OCI-LY1 (cell line): ENCODE data around the gene GPR39.

Experiments
- H2AFZ ChIP-seq: fragments of 200-600 bp; sonication (generic), shearing (Covaris generic); 2 replicates; pipeline ENCODE4 v1.6.0; 2014; ENCODE audit warnings: antibody characterized with exemption, mild to moderate bottlenecking, low read length
- H3F3A ChIP-seq: fragments of 200-600 bp; sonication (generic), shearing (Covaris generic); 2 replicates; pipeline ENCODE4 v1.6.0; 2014; ENCODE audit warnings: mild to moderate bottlenecking, antibody characterized with exemption, low read length, moderate library complexity; ENCODE audit not compliant: insufficient read depth
- H3K27ac ChIP-seq: fragments of 200-600 bp; sonication (generic); 2 replicates; pipeline ENCODE4 v1.5.1; 2014; ENCODE audit warnings: low read length, mixed run types, mild to moderate bottlenecking, low read depth; ENCODE audit not compliant: poor library complexity, severe bottlenecking
- H3K27me3 ChIP-seq: fragments of 200-600 bp; sonication (generic); 2 replicates; pipeline ENCODE4 v1.6.0; 2014; ENCODE audit warnings: antibody characterized with exemption, mild to moderate bottlenecking, low read length, moderate library complexity; ENCODE audit not compliant: insufficient read depth
- H3K36me3 ChIP-seq: fragments of 200-600 bp; sonication (generic); 2 replicates; pipeline ENCODE4 v1.6.1; 2014; ENCODE audit warnings: mild to moderate bottlenecking, antibody characterized with exemption, low read length, moderate library complexity, mixed read lengths; ENCODE audit not compliant: insufficient read depth
- H3K4me1 ChIP-seq: fragments of 200-600 bp; sonication (generic); 2 replicates; pipeline ENCODE4 v1.5.1; 2014; ENCODE audit warnings: mild to moderate bottlenecking, low read length, moderate library complexity; ENCODE audit not compliant: insufficient read depth, severe bottlenecking
- H3K4me2 ChIP-seq: fragments of 200-600 bp; sonication (generic), shearing (Covaris generic); 2 replicates; pipeline ENCODE4 v1.6.1; 2014; ENCODE audit warnings: low read length
- H3K4me3 ChIP-seq: fragments of 200-600 bp; sonication (generic); 2 replicates; pipeline ENCODE4 v1.5.1; 2014; ENCODE audit warnings: low read length, low read depth, mild to moderate bottlenecking, mixed read lengths; ENCODE audit not compliant: poor library complexity, severe bottlenecking
- H3K79me2 ChIP-seq: fragments of 200-600 bp; shearing (Covaris generic); 2 replicates; pipeline ENCODE4 v1.6.1; 2016; ENCODE audit warnings: mixed run types, low read length, mixed read lengths; ENCODE audit not compliant: insufficient read depth
- H3K9ac ChIP-seq: fragments of 200-600 bp; sonication (generic), shearing (Covaris generic); 2 replicates; pipeline ENCODE4 v1.6.1; 2014; ENCODE audit warnings: mild to moderate bottlenecking, low read length, mixed read lengths
- H3K9me2 ChIP-seq: fragments of 200-600 bp; sonication (generic), shearing (Covaris generic); 2 replicates; pipeline ENCODE4 v1.6.1; 2014; ENCODE audit warnings: low read depth, mild to moderate bottlenecking, low read length, mixed read lengths
- H3K9me3 ChIP-seq: fragments of 200-600 bp; shearing (Covaris generic); 2 replicates; pipeline ENCODE4 v1.6.1; 2014; ENCODE audit warnings: low read length, mixed read lengths
- H4K20me1 ChIP-seq: fragments of 200-600 bp; sonication (generic), shearing (Covaris generic); 2 replicates; pipeline ENCODE4 v1.6.0; 2016; ENCODE audit warnings: mild to moderate bottlenecking, low read length; ENCODE audit not compliant: insufficient read depth
- EZH2 ChIP-seq: fragments of 200-600 bp; sonication (generic), shearing (Covaris generic); IDR thresholded peaks from 2 replicates; pipeline ENCODE4 v1.8.0; 2017; ENCODE audit warnings: borderline replicate concordance, mixed run types, mild to moderate bottlenecking, antibody characterized with exemption, low read length, moderate library complexity, mixed read lengths
- TF ChIP-seq, protein P1 (sequence below): fragments of 200-600 bp; sonication (generic), shearing (Covaris generic); IDR thresholded peaks from 2 replicates; pipeline ENCODE4 v1.5.1; 2017; ENCODE audit warnings: mild to moderate bottlenecking, antibody characterized with exemption, low read length, moderate library complexity, mixed read lengths

GPR39 gene

GRCh38 chr2:132438691-132439090 lies 22.1 kb downstream of the GPR39 start:
- Histone ChIP-seq H2AFZ (no peak overlapping the region), H3K4me3 (no peak overlapping the region), H3K36me3 (no peaks in the 10 kb centered on the region), H3K27me3 (no peaks in the 10 kb centered on the region), H3K4me2 (no peak overlapping the region), H3F3A (no peaks in the 10 kb centered on the region), H3K9ac (no peak overlapping the region), H3K9me3 (no peaks in the 10 kb centered on the region), H4K20me1 (no peaks in the 10 kb centered on the region), H3K9me2 (no peaks in the 10 kb centered on the region), H3K27ac (no peak overlapping the region), H3K4me1 (no peaks in the 10 kb centered on the region), H3K79me2 (no peaks in the 10 kb centered on the region)
- no peak for TF ChIP-seq EZH2
- TF ChIP-seq, protein P1, sequence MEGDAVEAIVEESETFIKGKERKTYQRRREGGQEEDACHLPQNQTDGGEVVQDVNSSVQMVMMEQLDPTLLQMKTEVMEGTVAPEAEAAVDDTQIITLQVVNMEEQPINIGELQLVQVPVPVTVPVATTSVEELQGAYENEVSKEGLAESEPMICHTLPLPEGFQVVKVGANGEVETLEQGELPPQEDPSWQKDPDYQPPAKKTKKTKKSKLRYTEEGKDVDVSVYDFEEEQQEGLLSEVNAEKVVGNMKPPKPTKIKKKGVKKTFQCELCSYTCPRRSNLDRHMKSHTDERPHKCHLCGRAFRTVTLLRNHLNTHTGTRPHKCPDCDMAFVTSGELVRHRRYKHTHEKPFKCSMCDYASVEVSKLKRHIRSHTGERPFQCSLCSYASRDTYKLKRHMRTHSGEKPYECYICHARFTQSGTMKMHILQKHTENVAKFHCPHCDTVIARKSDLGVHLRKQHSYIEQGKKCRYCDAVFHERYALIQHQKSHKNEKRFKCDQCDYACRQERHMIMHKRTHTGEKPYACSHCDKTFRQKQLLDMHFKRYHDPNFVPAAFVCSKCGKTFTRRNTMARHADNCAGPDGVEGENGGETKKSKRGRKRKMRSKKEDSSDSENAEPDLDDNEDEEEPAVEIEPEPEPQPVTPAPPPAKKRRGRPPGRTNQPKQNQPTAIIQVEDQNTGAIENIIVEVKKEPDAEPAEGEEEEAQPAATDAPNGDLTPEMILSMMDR = no peak

GRCh38 chr2:132439703-132440398 lies 23.2 kb downstream of the GPR39 start:
- no peak overlapping the region for H3K4me2 ChIP-seq
- no peaks in the 10 kb centered on the region for H3K79me2 ChIP-seq
- H3K4me3 ChIP-seq = no peak overlapping the region
- H3K9ac ChIP-seq = no peak overlapping the region
- H3K27me3 ChIP-seq = no peaks in the 10 kb centered on the region
- no peaks in the 10 kb centered on the region for H3K9me2 ChIP-seq
- no peak overlapping the region for H3K27ac ChIP-seq
- no peaks in the 10 kb centered on the region for H3K4me1 ChIP-seq
- H3K36me3 ChIP-seq = no peaks in the 10 kb centered on the region
- no peaks in the 10 kb centered on the region for H3K9me3 ChIP-seq
- H4K20me1 ChIP-seq = no peaks in the 10 kb centered on the region
- H3F3A ChIP-seq = no peaks in the 10 kb centered on the region
- no peak for TF ChIP-seq EZH2
- TF ChIP-seq, protein P1 = no peak
- no peak overlapping the region for H2AFZ ChIP-seq

DNA sequence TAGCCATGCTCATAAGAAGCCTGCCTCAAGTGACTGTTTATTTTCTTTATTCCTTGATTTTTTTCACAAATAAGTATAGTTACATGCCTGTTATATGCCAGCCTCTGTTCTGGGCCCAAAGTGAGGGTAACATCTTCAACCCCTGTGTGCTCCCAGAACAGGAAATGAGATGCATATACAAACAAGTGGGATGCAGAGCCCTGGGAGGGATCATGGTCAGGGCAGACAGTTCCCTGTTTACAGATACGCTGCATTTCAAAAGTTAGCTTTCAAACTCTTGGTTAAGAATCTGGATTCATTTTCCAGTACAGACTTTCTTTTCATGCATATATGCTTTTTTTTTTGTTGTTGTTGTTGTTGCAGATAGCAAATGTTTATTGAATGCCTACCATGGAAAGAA lies 24.4 kb downstream of the GPR39 start:
- Histone ChIP-seq H3K9ac (no peak overlapping the region), H3K4me2 (no peak overlapping the region), H3K4me3 (no peak overlapping the region), H3K79me2 (no peaks in the 10 kb centered on the region), H3K9me3 (no peaks in the 10 kb centered on the region), H3K27ac (no peak overlapping the region), H3K36me3 (no peaks in the 10 kb centered on the region), H3F3A (no peaks in the 10 kb centered on the region), H3K9me2 (no peaks in the 10 kb centered on the region), H2AFZ (no peak overlapping the region), H4K20me1 (no peaks in the 10 kb centered on the region), H3K27me3 (no peaks in the 10 kb centered on the region), H3K4me1 (no peaks in the 10 kb centered on the region)
- TF ChIP-seq EZH2 = no peak
- TF ChIP-seq, protein P1 = no peak
